Measurements from ENCODE around the gene NAALAD2.
A peak's percentile ranks its signal among the peaks of the same experiment; 100 is the strongest.
"Not testable (repeated sequence)": the region's sequence is repeated elsewhere in the genome, so short reads cannot be mapped to it uniquely, and the experiment has no call there.

Gene NAALAD2

DNA sequence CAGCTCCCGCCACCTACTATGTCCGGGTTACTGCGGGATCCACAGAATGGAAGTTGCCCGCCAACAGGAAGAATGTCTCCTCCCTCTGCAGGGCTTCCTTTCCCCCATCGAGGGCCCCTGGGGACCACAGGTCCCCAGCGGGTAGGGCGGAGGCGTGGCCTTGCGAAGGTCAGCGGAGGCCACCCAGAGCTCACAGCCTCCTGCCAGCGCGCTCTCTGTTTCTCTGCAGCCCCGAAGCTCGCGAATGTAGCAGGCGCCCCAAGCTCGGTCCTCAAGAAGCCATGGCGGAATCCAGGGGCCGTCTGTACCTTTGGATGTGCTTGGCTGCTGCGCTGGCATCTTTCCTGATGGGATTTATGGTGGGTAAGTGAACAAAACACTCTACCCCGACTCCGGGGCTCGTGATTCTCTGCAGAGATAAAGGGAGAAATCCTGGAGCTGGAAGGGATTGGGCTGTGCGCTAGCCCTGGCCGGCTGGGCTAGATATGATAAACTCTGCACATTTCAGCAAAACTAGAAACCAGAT is at the start of gene NAALAD2:
Gene NAALAD2 (plus strand): TSS at position 186 of the 526 bp plus-strand sequence. CDS start 96 bp downstream, at position 282.
- no peak for DNase-seq (ENCODE audit: insufficient read length, low spot score)
- TF ChIP-seq, protein P1, sequence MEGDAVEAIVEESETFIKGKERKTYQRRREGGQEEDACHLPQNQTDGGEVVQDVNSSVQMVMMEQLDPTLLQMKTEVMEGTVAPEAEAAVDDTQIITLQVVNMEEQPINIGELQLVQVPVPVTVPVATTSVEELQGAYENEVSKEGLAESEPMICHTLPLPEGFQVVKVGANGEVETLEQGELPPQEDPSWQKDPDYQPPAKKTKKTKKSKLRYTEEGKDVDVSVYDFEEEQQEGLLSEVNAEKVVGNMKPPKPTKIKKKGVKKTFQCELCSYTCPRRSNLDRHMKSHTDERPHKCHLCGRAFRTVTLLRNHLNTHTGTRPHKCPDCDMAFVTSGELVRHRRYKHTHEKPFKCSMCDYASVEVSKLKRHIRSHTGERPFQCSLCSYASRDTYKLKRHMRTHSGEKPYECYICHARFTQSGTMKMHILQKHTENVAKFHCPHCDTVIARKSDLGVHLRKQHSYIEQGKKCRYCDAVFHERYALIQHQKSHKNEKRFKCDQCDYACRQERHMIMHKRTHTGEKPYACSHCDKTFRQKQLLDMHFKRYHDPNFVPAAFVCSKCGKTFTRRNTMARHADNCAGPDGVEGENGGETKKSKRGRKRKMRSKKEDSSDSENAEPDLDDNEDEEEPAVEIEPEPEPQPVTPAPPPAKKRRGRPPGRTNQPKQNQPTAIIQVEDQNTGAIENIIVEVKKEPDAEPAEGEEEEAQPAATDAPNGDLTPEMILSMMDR (IDR thresholded peaks at IDR 0.05; ENCODE audit: insufficient read depth, missing control alignments), result no peak
- no peak for FAIRE-seq

DNA sequence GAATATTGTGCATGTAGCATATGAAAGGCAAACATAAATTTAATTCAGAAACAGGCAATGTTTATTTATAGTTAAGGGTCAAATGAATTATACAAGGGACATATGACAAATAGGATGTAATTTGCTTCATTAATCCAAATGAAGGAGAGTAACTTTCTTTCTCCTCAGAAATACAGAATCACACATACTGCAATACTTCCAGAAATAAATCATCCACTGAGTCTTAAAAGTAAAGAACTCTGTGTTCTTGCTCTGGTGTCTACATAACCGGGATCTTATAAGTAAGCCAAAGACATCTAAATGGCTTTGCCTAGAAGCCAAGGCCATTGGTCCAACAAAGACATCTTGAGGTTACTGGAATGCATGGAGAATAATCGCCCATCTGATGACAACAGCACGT is 48.8 kb upstream of the NAALAD2 start, which contains the start of gene UBTFL1:
Gene UBTFL1 (plus strand): TSS at position 301 of the 400 bp plus-strand sequence. CDS start 0 bp downstream, at position 301.
- not testable (repeated sequence) for DNase-seq (ENCODE audit: insufficient read length, low spot score); FAIRE-seq

DNA sequence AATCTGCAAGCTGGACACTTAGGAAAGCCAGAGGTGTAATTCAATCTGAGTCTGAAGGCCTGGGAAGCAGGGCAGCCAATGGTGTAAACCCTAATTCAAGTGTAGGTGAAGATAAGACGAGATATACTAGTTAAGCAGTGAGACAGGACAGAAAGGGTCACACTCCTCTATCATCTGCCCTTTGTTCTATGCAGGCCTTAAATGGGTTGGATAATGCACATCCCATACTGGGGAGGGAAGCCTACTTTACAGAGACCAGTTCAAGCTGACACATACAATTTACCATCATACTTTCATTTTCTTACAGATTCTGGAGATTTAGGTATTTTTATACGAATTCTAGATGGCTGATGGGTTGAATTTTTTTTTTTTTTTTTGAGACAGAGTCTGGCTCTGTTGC is 45.7 kb upstream of the NAALAD2 start:
- not testable (repeated sequence) for DNase-seq (ENCODE audit: insufficient read length, low spot score); FAIRE-seq

GRCh38 chr11:90095230-90095924 is 39.1 kb upstream of the NAALAD2 start:
- DNase-seq (ENCODE audit: insufficient read length, low spot score); FAIRE-seq: not testable (repeated sequence)

- not testable (repeated sequence) for DNase-seq (ENCODE audit: insufficient read length, low spot score); FAIRE-seq
Observed at GRCh38 chr11:90098261-90098660, 36.2 kb upstream of the NAALAD2 start.

DNA sequence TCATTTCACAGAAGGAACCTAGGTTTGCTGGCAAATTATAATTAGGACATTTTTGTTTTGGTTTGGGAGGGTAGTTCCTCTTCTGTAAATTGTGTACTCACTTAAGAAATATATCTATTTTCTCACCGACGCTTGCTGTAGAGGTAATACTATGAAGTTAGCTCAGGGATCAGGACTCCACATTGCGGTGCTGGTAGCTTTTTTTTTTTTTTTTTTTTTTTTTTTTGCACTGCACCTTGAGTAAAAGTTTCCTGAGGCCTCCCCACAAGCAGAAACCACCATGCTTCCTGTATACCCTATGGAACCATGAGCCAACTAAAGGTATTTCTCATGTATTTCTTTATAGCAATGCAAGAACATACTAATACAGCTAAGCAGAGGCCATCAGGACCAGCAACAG is 34.0 kb upstream of the NAALAD2 start:
- DNase-seq (ENCODE audit: insufficient read length, low spot score) (no peak), FAIRE-seq (no peak)
- TF ChIP-seq, protein P1 (IDR thresholded peaks at IDR 0.05; ENCODE audit: insufficient read depth, missing control alignments), result no peak

- TF ChIP-seq, protein P1 (IDR thresholded peaks at IDR 0.05; ENCODE audit: insufficient read depth, missing control alignments), result peak; percentile 45
- no peak for FAIRE-seq
- DNase-seq (ENCODE audit: insufficient read length, low spot score), result no peak
Observed at GRCh38 chr11:90113541-90113940, 20.9 kb upstream of the NAALAD2 start.

- FAIRE-seq (no peak), DNase-seq (ENCODE audit: insufficient read length, low spot score) (no peak)
- TF ChIP-seq, protein P1 (IDR thresholded peaks at IDR 0.05; ENCODE audit: insufficient read depth, missing control alignments), result no peak
Observed at GRCh38 chr11:90120191-90120590, 14.3 kb upstream of the NAALAD2 start.

- DNase-seq (ENCODE audit: insufficient read length, low spot score) (no peak), FAIRE-seq (no peak)
- TF ChIP-seq, protein P1 (IDR thresholded peaks at IDR 0.05; ENCODE audit: insufficient read depth, missing control alignments), result no peak
Observed at GRCh38 chr11:90124371-90124770, 10.1 kb upstream of the NAALAD2 start.

Measured in D721Med (cell line).